Left kidney (tissue), 2 donors: ENCODE results near the gene SLC16A4. TPM values are rescaled to one million over a fixed set of nuclear protein-coding genes. Genes with fewer than 3 reads are reported as not detected.

ENCODE experiments used
- DNase-seq: peaks from one replicate; pipeline ENCODE4 v3.0.0-alpha.2; 2013
- polyA plus RNA-seq: library from polyadenylated mRNA; unstranded; fragments of 120-200 nt; gene quantifications from one replicate; pipeline ENCODE4 v1.2.1, GENCODE V29; 2013; ENCODE audit not compliant: insufficient read length

Gene SLC16A4
- polyA plus RNA-seq, 1 donor: 112 TPM

DNA sequence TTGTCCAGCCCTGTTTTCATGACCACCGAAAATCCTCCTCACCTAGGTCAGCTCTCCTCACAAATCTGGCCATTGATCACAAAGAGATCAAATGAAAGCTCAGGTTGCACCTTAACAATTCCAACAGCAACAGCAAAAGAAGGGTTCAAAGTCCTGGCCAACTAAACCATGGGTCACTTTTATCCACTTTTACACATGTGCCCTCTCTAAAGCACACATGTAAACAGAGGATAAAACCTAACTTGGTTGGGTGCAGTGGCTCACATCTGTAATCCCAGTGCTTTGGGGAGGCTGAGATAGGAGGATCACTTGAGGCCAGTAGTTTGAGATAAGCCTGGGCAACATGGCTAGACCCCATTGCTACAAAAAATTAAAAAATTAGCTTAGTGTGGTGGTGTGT is 55.6 kb downstream of the SLC16A4 start:
- no peak for DNase-seq

DNA sequence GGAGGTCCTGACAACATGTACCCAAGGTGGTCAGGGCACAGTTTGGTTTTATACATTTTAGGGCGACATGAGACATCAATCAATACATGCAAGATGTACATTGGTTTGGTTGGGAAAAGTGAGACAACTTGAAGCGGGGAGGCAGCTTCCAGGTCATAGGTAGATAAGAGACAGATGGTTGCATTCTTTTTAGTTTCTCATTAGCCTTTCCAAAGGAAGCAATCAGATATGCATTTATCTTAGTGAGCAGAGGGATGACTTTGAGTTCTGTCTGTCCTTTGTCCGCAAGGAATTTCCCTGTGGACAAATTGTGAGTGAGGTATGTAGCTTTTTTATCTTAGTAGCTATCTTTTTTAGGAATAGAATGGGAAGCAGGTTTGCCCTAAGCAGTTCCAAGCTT is 62.1 kb downstream of the SLC16A4 start:
- no peak for DNase-seq

DNA sequence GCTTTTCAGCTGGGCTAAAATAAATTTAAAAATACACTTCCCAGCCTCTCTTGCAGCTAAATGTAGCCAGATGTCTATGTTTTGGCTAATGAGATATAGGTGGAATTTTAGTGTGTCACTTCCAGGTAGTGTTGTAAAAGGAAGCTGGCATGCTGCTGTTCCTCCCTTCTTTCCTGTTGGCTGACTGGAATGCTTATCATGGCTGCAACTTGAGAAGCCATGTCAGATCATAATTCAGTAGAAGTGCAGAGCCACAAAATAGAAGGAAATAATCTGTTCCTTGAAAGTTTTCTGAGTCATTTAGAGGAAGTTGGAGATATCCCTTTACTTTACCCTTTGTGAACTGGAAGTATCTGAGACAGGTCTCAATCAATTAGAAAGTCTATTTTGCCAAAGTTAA is 62.6 kb downstream of the SLC16A4 start:
- no peak for DNase-seq

DNA sequence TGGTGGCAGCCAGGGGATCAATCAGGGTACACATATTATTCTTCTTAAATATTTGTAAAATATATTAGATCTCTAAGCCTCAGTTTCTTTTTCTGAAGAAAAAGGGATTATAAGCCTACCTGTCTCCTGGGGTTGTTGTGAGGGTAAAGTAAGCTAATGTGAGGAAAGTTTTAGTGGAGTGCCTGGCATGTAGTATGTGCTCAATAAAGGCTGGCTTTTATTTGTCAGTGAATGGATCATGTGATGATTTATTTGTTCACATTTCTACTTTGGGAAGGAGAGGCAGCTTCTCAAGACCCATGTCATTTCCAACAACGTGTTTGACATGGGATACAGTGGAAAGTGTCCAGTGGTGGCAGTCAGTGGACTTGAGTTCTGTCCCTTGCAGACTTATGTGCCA is 64.0 kb downstream of the SLC16A4 start:
- no peak for DNase-seq

DNA sequence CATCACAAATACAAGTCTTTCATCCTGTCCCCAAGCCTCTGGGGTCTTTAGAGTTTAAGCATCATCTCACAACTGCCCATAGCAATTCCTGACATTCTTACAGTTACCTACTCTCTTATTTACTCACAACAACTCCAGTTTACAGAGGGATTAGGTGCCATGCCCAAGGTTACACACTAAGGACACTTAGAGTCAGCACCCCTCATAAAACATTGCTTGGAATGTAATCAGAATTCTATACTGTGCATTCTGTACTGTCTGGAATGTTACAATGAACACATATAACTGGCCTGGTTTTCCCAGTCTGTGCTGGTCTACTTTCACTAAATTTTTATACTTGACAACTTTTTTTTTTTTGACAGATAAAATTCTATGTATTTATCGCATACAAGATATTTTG is 66.2 kb downstream of the SLC16A4 start:
- DNase-seq: no peak

DNA sequence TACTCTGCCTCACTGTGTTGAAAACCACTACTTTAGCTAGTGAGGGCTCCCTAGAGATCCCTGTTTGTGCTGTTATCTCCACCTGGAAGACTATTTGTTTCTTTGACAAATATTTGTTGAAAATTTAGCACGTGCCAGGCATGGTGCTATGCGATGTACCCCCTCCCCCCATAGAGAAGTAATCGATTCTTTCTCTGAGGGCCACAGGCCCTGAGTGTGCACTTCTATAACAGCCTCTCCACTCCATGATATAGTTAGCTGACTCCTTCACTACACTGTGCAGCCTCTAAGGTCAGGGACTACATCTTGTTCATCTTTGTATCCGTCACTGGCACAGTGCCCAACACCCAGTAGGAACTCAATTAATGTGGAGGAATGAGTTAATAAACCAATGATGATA is 69.0 kb downstream of the SLC16A4 start:
- DNase-seq: no peak

DNA sequence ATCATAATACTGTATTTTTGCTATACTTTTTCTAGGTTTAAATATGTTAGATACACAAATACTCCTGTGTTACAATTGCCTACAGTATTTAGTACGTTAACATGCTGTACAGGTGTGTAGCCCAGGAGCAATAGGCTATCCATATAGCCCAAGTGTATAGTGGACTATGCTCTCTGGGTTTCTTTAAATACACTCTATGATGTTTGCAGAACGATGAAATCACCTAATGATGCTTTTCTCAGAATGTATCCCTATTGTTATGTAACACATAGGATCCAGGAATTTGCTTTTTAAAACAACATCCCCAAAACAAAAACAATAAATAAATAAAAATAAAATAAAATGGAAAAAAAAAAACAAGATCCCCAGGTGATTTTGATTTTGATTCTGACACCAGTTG is 69.8 kb downstream of the SLC16A4 start:
- DNase-seq: no peak

DNA sequence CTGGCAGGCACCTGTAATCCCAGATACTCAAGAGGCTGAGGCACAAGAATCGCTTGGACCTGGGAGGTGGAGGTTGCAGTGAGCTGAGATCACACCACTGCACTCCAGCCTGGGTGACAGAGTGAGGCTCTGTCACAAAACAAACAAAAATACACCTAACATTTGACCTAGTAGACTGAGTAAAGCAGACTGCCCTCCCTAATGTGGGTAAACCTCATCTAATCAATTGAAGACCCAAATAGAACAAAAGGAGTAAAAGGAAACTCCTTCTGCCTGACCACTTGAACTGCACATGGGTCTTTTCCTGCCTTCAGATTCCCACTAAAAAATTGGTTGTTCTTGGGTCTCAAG is 70.7 kb downstream of the SLC16A4 start:
- DNase-seq: no peak

DNA sequence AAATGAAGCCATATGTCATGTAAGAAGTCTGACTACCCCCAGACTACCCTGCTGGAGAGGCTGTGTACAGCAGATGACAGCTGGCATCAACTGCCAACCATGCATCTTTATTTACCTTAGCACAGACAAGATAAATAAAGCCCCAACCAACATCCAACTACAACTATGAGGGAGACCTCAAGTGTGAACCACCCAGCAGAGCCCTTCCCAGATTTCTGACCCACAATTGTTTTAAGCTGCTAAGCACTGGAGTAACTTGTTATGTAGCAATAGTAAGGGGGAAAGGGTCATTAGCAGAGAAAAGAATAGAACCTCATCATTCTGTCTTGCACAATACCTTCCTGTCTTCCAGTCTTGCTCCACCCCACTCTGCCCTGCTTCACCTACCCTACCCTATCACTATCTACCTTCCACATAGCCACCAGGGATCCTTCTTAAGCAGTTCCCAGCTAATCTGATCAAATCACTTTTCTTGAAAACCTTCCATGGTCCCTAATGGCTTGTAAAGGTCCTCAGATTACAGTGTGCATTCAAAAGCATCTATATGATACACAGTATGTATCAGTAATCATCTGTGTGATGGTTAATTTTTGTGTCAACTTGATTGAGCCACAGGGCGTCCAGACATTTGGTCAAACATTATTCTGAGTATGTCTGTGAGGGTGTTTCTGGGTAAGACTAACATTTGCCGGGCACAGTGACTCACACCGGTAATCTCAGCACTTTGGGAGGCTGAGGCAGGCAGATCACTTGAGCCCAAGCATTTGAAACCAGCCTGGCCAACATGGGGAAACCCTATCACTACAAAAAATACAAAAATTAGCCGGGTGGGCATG is 71.3 kb downstream of the SLC16A4 start:
- DNase-seq: no peak

DNA sequence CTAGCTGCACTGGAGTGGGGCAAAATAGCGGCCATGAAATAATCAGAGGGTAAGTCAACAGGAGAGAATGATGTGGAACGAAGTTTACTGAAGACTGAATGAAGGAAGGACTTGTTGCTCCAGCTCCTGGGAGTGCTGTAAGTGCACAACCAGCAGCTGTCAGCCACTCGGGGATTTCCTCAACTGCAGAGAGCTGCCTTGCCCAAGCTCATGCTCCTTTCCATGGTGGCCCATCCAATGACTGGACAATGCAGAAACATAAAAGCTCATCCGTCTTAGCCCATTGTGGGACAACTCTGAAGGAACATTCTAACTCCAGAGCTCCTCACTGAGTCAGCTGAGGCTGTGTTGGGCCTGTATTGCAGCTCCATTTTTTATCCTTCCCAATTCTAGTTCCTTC is 72.8 kb downstream of the SLC16A4 start:
- no peak for DNase-seq

DNA sequence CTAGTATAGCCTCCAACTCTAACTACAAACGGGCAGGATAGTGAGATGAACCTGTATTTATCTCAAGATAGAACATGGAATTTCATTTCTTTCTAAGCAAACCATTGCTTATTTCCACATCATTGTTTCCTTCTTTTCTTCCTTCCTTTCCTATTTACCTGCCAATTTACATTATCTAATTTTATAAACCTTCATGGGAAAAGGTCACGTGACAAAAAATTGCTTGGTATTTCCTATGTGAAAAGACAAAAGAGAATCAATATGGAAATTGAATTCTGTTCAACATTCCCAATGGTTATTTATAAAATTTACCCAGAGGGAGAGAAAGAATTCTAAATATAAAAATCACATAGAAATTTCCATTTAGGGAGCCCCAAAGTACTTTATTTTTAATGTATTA is 74.1 kb downstream of the SLC16A4 start:
- DNase-seq: no peak

Other genes starting within 250 kb of the SLC16A4 start
- gene SLC6A17, start 240.5 kb downstream of the SLC16A4 start, polyA plus RNA-seq: 0.70 TPM
- 6.7 TPM for gene KCNC4, start 180.7 kb downstream of the SLC16A4 start, polyA plus RNA-seq
- 13.8 TPM for gene RBM15, start 51.6 kb downstream of the SLC16A4 start, polyA plus RNA-seq
- gene LAMTOR5, start 16.7 kb upstream of the SLC16A4 start, polyA plus RNA-seq: 259 TPM
- 0.17 TPM for gene PROK1, start 60.1 kb upstream of the SLC16A4 start, polyA plus RNA-seq
- not detected for gene KCNA10, start 128.1 kb upstream of the SLC16A4 start, polyA plus RNA-seq
- 0.53 TPM for gene KCNA2, start 215.3 kb upstream of the SLC16A4 start, polyA plus RNA-seq